ENCODE results near the gene ATRX. TPM values are rescaled to one million over a fixed set of nuclear protein-coding genes. Genes with fewer than 3 reads are reported as not detected.
"Not testable (repeated sequence)": the region's sequence is repeated elsewhere in the genome, so short reads cannot be mapped to it uniquely, and the experiment has no call there.

Gene ATRX, protein sequence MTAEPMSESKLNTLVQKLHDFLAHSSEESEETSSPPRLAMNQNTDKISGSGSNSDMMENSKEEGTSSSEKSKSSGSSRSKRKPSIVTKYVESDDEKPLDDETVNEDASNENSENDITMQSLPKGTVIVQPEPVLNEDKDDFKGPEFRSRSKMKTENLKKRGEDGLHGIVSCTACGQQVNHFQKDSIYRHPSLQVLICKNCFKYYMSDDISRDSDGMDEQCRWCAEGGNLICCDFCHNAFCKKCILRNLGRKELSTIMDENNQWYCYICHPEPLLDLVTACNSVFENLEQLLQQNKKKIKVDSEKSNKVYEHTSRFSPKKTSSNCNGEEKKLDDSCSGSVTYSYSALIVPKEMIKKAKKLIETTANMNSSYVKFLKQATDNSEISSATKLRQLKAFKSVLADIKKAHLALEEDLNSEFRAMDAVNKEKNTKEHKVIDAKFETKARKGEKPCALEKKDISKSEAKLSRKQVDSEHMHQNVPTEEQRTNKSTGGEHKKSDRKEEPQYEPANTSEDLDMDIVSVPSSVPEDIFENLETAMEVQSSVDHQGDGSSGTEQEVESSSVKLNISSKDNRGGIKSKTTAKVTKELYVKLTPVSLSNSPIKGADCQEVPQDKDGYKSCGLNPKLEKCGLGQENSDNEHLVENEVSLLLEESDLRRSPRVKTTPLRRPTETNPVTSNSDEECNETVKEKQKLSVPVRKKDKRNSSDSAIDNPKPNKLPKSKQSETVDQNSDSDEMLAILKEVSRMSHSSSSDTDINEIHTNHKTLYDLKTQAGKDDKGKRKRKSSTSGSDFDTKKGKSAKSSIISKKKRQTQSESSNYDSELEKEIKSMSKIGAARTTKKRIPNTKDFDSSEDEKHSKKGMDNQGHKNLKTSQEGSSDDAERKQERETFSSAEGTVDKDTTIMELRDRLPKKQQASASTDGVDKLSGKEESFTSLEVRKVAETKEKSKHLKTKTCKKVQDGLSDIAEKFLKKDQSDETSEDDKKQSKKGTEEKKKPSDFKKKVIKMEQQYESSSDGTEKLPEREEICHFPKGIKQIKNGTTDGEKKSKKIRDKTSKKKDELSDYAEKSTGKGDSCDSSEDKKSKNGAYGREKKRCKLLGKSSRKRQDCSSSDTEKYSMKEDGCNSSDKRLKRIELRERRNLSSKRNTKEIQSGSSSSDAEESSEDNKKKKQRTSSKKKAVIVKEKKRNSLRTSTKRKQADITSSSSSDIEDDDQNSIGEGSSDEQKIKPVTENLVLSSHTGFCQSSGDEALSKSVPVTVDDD (N-terminal part only)
- 165 to 170 TPM (median 168 TPM) in 3 replicates for total RNA-seq

DNA sequence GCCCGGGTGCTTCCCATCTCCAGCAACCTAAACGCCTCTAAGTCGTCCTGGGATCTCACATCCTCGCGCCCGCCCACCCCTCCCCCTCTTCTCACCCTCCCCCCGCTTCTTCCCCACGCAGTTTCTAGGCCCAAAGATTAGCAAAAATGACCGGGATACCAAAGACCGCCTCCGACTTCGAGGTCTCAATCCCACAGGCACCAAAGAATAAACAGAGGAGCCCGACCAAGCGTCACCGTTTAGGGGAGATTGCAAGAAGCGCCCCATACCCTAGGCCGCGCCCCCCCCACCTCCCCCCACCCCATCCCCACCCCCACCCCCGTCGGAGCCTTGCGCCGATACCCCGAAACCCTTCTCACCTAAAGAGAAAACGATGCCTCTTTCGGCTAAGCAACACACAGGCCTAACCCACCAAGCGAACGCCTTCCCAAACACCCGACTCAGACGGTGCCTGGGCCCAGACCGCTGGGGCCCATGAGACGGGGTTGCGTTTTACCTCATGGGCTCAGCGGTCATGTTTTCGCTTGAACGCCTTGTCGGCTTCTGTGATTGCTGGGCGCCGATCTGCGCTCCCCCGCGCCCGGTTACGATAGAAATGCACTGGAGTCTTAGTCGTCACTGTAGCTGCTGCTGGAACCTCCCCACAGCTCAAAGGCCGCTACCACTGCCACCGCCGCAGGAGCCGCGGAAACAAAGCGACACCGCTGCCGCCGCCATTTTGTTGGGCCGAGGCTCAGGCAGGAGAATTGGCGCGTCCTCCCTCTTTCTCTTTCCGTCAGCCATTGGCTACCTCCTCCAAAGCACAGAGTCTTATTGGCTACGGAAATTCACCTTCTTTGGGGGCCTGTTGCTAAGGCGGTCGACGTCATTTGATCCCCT, at the start of gene ATRX:
Gene ATRX (minus strand): TSS at position 731 of the 879 bp plus-strand sequence. CDS start 215 bp downstream, at position 516.
- Mint-ChIP-seq H3K4me1 (peaks cover 12% of the 10 kb centered on the region), H3K27ac (peak within 1 kb of the TSS; percentile 100), H3K36me3 (no peaks in the 10 kb centered on the region), H3K9me3 (peaks cover 11% of the 10 kb centered on the region), H3K4me3 (peak within 1 kb of the TSS; percentile 99), H3K27me3 (ENCODE audit: low read depth) (no peaks in the 10 kb centered on the region)
- peak; percentile 26 to 57 for DNase-seq (ENCODE audit: low spot score in 2 of 2, unreplicated experiment in 2 of 2)
- TF ChIP-seq, protein P1, sequence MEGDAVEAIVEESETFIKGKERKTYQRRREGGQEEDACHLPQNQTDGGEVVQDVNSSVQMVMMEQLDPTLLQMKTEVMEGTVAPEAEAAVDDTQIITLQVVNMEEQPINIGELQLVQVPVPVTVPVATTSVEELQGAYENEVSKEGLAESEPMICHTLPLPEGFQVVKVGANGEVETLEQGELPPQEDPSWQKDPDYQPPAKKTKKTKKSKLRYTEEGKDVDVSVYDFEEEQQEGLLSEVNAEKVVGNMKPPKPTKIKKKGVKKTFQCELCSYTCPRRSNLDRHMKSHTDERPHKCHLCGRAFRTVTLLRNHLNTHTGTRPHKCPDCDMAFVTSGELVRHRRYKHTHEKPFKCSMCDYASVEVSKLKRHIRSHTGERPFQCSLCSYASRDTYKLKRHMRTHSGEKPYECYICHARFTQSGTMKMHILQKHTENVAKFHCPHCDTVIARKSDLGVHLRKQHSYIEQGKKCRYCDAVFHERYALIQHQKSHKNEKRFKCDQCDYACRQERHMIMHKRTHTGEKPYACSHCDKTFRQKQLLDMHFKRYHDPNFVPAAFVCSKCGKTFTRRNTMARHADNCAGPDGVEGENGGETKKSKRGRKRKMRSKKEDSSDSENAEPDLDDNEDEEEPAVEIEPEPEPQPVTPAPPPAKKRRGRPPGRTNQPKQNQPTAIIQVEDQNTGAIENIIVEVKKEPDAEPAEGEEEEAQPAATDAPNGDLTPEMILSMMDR (IDR thresholded peaks at IDR 0.05; ENCODE audit: unreplicated experiment): no peak

DNA sequence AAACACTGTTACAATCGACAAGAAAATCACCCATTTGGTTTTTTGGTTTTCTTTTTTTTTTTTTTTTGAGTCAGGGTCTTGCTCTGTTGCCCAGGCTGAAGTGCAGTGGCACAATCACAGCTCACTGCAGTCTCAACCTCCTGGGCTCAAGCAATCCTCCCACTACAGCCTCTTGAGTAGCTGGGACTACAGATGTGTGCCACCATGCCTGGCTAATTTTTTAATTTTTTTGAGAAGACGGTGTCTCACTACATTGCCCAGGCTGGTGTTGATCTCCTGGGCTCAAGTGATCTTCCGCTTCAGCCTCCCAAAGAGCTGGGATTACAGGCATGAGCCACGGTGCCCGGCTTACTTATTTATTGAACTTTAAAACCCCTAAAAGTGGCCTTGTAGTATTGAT, 45.5 kb upstream of the ATRX start:
- H3K36me3 Mint-ChIP-seq: peaks cover 20% of the 10 kb centered on the region
- not testable (repeated sequence) for H3K4me1 Mint-ChIP-seq; H3K27me3 Mint-ChIP-seq (ENCODE audit: low read depth); H3K4me3 Mint-ChIP-seq; H3K27ac Mint-ChIP-seq; DNase-seq (ENCODE audit: low spot score in 2 of 2, unreplicated experiment in 2 of 2)
- H3K9me3 Mint-ChIP-seq: peaks cover 12% of the 10 kb centered on the region

DNA sequence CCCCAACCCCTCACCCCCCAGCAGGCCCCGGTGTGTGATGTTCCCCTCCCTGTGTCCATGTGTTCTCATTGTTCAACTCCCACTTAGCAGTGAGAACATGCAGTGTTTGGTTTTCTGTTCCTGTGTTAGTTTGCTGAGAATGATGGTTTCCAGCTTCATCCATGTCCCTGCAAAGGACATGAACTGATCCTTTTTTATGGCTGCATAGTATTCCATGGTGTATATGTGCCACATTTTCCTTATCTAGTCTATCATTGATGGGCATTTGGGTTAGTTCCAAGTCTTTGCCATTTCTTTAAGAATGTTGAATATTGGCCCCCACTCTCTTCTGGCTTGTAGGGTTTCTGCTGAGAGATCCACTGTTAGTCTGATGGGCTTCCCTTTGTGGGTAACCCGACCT, 36.0 kb upstream of the ATRX start:
- peaks cover 26% of the 10 kb centered on the region for H3K36me3 Mint-ChIP-seq
- H3K27me3 Mint-ChIP-seq (ENCODE audit: low read depth); H3K4me3 Mint-ChIP-seq; H3K27ac Mint-ChIP-seq; H3K4me1 Mint-ChIP-seq; DNase-seq (ENCODE audit: low spot score in 2 of 2, unreplicated experiment in 2 of 2): not testable (repeated sequence)
- peaks cover 40% of the 10 kb centered on the region for H3K9me3 Mint-ChIP-seq

DNA sequence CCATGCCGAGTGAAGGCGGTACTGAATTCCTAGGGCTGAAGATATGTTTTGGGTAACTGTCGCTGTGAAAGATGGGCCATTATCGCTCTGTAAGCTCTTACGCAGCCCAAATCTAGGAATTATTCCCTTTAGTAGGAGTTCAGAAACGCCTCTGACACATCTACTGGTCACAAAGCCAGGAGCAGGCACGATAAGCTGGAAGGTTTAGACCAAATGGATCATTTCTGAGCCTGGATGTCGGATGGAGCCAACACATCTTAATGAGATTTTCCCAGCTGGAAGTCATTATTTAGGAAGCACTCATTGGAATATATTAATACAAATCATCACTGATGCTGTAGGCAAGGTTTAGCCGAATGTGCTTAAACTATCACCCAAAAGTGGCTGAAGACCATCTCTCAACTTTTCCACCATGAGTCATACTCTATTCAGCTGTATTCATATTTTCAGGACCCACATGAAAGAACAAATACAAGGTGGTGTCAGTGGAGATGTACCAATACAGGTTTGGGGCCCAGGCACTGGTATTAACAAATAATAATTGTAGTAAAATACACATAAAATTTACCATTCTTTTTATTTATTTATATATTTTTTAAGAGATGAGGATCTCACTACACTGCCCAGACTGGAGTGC, 34.2 kb upstream of the ATRX start:
- no peaks in the 10 kb centered on the region for H3K27me3 Mint-ChIP-seq (ENCODE audit: low read depth)
- H3K9me3 Mint-ChIP-seq: peaks cover 42% of the 10 kb centered on the region
- no peaks in the 10 kb centered on the region for H3K4me1 Mint-ChIP-seq
- TF ChIP-seq, protein P1 (IDR thresholded peaks at IDR 0.05; ENCODE audit: unreplicated experiment): no peak
- no peak for DNase-seq (ENCODE audit: low spot score in 2 of 2, unreplicated experiment in 2 of 2)
- no peak overlapping the region for H3K27ac Mint-ChIP-seq
- H3K4me3 Mint-ChIP-seq: no peak overlapping the region
- H3K36me3 Mint-ChIP-seq: peaks cover 23% of the 10 kb centered on the region

DNA sequence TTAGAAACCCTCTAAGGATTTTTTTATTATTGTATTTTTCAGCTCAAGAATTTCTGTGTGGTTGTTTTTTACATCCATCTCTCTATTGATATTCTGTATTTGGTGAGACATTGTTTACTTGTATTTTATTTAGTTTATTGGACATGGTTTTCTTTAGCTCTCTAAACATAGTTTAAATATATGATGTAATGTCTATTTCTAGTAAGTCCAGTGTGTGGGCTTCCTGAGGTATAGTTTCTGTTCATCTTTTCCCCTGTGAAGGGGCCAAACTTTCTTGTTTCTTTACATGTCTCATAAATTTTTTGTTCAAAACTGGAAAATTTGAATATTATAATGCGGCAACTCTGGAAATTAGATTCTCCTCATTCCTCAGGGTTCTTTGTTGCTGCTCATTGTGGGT, 28.2 kb upstream of the ATRX start:
- TF ChIP-seq, protein P1 (IDR thresholded peaks at IDR 0.05; ENCODE audit: unreplicated experiment): no peak
- H3K36me3 Mint-ChIP-seq: no peaks in the 10 kb centered on the region
- H3K4me3 Mint-ChIP-seq: no peak overlapping the region
- no peaks in the 10 kb centered on the region for H3K4me1 Mint-ChIP-seq
- H3K27me3 Mint-ChIP-seq (ENCODE audit: low read depth): no peaks in the 10 kb centered on the region
- H3K27ac Mint-ChIP-seq: no peak overlapping the region
- no peak for DNase-seq (ENCODE audit: low spot score in 2 of 2, unreplicated experiment in 2 of 2)
- H3K9me3 Mint-ChIP-seq: peaks cover 30% of the 10 kb centered on the region
